RWPE1 (cell line): ENCODE results near the gene SLC27A1.
A peak's percentile ranks its signal among the peaks of the same experiment; 100 is the strongest.
"Not testable (repeated sequence)": the region's sequence is repeated elsewhere in the genome, so short reads cannot be mapped to it uniquely, and the experiment has no call there.

Experiments used
- CTCF ChIA-PET: fragments of 350-600 bp; sonication (Branson Sonifier 250); formaldehyde crosslinking; extraction: SDS; loops from one replicate; lab custom pipeline; 2021; lab: Yijun Ruan, JAX
- POLR2A ChIA-PET: fragments of 400-600 bp; formaldehyde crosslinking; extraction: SDS; loops from one replicate; lab custom pipeline; 2020; ENCODE audit warnings: antibody characterized with exemption; ENCODE audit not compliant: low non-redundant PET; lab: Yijun Ruan, JAX
- DNase-seq: peaks from one replicate; pipeline ENCODE4 v3.0.0; 2012; ENCODE audit warnings: low spot score
- H3K27ac ChIP-seq: fragments of 450-650 bp; 2 replicates; pipeline ENCODE4 v1.5.1; 2017
- CTCF ChIP-seq: fragments of 450-650 bp; conservative IDR thresholded peaks from 2 replicates; pipeline ENCODE4 v1.5.1; 2017; ENCODE audit warnings: low read depth, mild to moderate bottlenecking

SLC27A1 gene

GRCh38 chr19:17510220-17510993, 40.1 kb downstream of the SLC27A1 start:
- CTCF ChIA-PET, result interaction anchor here (0.6 to 1.3 kb wide), 5 partner anchors 14 to 91 kb away, joined by 3 to 6 read pairs (median 5); no protein-coding TSS in a partner anchor
- no peak for DNase-seq
- TF ChIP-seq CTCF, result no peak
- POLR2A ChIA-PET, result interaction anchor here (0.6 to 1.0 kb wide), 3 partner anchors 10 to 214 kb away, joined by 3 read pairs; no protein-coding TSS in a partner anchor
- H3K27ac ChIP-seq, result peak overlapping the region; percentile 98

- CTCF ChIA-PET, result no interaction called here
- peak overlapping the region; percentile 98 for H3K27ac ChIP-seq
- POLR2A ChIA-PET, result interaction anchor here (0.6 to 0.8 kb wide), 2 partner anchors 8 to 17 kb away, joined by 3 to 5 read pairs; no protein-coding TSS in a partner anchor
- TF ChIP-seq CTCF, result no peak; the same call in 1 of the 2 replicates
- DNase-seq, result peak; percentile 73
Measured at GRCh38 chr19:17511724-17512573, 41.6 kb downstream of the SLC27A1 start.

GRCh38 chr19:17512574-17512939, 42.2 kb downstream of the SLC27A1 start:
- H3K27ac ChIP-seq, result peak overlapping the region; percentile 98
- DNase-seq, result no peak
- ChIA-PET CTCF (interaction anchor here (0.7 kb wide), 1 partner anchor 17 kb away, joined by 3 read pairs; no protein-coding TSS in a partner anchor), POLR2A (no interaction called here)
- TF ChIP-seq CTCF, result no peak

GRCh38 chr19:17515408-17516149, 45.3 kb downstream of the SLC27A1 start:
- no peak for TF ChIP-seq CTCF
- no peak for DNase-seq
- POLR2A ChIA-PET, result no interaction called here
- CTCF ChIA-PET, result interaction anchor here (0.5 kb wide), 1 partner anchor 33 kb away, joined by 4 read pairs; no protein-coding TSS in a partner anchor
- H3K27ac ChIP-seq, result peak overlapping the region; percentile 98

GRCh38 chr19:17517898-17518297, 47.6 kb downstream of the SLC27A1 start:
- no peak overlapping the region for H3K27ac ChIP-seq
- no peak for DNase-seq
- TF ChIP-seq CTCF, result no peak
- ChIA-PET CTCF (interaction anchor here (1.2 kb wide), 1 partner anchor 21 kb away, joined by 8 read pairs; no protein-coding TSS in a partner anchor), POLR2A (no interaction called here)

- H3K27ac ChIP-seq, POLR2A ChIA-PET, CTCF ChIA-PET, DNase-seq: not testable (repeated sequence)
Measured at GRCh38 chr19:17518654-17519053, 48.3 kb downstream of the SLC27A1 start.
